Measurements from ENCODE around the gene BPTF. TPM values are rescaled to one million over a fixed set of nuclear protein-coding genes. Genes with fewer than 3 reads are reported as not detected.
"Not testable (repeated sequence)": the region's sequence is repeated elsewhere in the genome, so short reads cannot be mapped to it uniquely, and the experiment has no call there.

Gene BPTF
- total and polyA plus RNA-seq, 2 experiments from 2014 or later: 50.5 to 83.9 TPM

DNA sequence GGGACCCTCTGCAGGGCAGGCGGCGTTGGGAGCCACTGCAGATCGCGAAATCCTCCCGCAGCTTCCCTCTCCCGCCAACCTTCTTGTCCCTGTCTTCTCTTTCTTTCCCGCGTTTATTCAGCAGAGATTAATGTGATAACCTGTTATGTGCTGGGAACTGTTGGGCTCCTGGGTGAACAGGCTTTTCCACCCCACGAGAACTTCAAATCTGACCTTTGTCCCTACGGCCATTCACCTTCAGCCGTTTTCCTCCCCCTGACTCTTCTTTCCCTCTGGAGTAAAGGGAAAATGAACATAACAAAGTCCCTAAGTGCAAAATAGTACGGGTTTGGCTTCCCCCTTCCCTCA, 195.1 kb downstream of the BPTF start:
- peak overlapping the region; percentile 70 for H3K27ac ChIP-seq
- TF ChIP-seq, protein P1, sequence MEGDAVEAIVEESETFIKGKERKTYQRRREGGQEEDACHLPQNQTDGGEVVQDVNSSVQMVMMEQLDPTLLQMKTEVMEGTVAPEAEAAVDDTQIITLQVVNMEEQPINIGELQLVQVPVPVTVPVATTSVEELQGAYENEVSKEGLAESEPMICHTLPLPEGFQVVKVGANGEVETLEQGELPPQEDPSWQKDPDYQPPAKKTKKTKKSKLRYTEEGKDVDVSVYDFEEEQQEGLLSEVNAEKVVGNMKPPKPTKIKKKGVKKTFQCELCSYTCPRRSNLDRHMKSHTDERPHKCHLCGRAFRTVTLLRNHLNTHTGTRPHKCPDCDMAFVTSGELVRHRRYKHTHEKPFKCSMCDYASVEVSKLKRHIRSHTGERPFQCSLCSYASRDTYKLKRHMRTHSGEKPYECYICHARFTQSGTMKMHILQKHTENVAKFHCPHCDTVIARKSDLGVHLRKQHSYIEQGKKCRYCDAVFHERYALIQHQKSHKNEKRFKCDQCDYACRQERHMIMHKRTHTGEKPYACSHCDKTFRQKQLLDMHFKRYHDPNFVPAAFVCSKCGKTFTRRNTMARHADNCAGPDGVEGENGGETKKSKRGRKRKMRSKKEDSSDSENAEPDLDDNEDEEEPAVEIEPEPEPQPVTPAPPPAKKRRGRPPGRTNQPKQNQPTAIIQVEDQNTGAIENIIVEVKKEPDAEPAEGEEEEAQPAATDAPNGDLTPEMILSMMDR (IDR thresholded peaks at IDR 0.05; ENCODE audit: low read depth, low read length): no peak
- DNase-seq (ENCODE audit: low read depth in 1 of 2, low spot score in 1 of 2): peak in 1 of 2 donors; percentile 12

GRCh38 chr17:68020791-68021190, 195.5 kb downstream of the BPTF start:
- not testable (repeated sequence) for H3K4me3 ChIP-seq; DNase-seq (ENCODE audit: low read depth in 1 of 2, low spot score in 1 of 2); H3K9me3 ChIP-seq (ENCODE audit: low read depth); H3K27me3 ChIP-seq; H3K36me3 ChIP-seq; H3K4me1 ChIP-seq (ENCODE audit: low read depth)
- H3K27ac ChIP-seq: peak overlapping the region; percentile 70

More for the DNA sequence above, 195.1 kb downstream of the BPTF start:
- no peaks in the 10 kb centered on the region for H3K27me3 ChIP-seq
- H3K4me3 ChIP-seq: peak overlapping the region; percentile 34
- H3K4me1 ChIP-seq (ENCODE audit: low read depth): no peaks in the 10 kb centered on the region
- H3K36me3 ChIP-seq: no peaks in the 10 kb centered on the region
- H3K9me3 ChIP-seq (ENCODE audit: low read depth): no peaks in the 10 kb centered on the region

- H3K36me3 ChIP-seq: no peaks in the 10 kb centered on the region
- H3K4me1 ChIP-seq (ENCODE audit: low read depth): no peaks in the 10 kb centered on the region
- H3K9me3 ChIP-seq (ENCODE audit: low read depth): no peaks in the 10 kb centered on the region
- no peak for DNase-seq (ENCODE audit: low read depth in 1 of 2, low spot score in 1 of 2)
- no peak overlapping the region for H3K4me3 ChIP-seq
- H3K27ac ChIP-seq: no peak overlapping the region
- no peaks in the 10 kb centered on the region for H3K27me3 ChIP-seq
- TF ChIP-seq, protein P1 (IDR thresholded peaks at IDR 0.05; ENCODE audit: low read depth, low read length): no peak
Measured at GRCh38 chr17:68021963-68022362, 196.7 kb downstream of the BPTF start.

DNA sequence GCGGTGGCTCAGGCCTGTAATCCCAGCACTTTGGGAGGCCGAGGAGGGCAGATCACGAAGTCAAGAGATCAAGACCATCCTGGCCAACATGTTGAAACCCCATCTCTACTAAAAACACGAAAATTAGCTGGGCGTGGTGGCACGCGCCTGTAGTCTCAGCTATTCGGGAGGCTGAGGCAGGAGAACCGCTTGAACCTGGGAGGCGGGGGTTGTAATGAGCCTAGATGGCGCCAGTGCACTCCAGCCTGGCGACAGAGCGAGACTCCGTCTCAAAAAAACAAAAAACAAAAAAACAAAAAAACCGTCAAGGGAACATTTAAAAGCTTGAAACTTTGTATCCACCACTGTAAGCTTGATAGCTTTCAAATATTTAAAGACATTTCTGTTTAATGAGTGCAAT, 197.2 kb downstream of the BPTF start:
- not testable (repeated sequence) for H3K36me3 ChIP-seq; H3K4me1 ChIP-seq (ENCODE audit: low read depth); H3K27me3 ChIP-seq; H3K9me3 ChIP-seq (ENCODE audit: low read depth); H3K4me3 ChIP-seq; DNase-seq (ENCODE audit: low read depth in 1 of 2, low spot score in 1 of 2); H3K27ac ChIP-seq

DNA sequence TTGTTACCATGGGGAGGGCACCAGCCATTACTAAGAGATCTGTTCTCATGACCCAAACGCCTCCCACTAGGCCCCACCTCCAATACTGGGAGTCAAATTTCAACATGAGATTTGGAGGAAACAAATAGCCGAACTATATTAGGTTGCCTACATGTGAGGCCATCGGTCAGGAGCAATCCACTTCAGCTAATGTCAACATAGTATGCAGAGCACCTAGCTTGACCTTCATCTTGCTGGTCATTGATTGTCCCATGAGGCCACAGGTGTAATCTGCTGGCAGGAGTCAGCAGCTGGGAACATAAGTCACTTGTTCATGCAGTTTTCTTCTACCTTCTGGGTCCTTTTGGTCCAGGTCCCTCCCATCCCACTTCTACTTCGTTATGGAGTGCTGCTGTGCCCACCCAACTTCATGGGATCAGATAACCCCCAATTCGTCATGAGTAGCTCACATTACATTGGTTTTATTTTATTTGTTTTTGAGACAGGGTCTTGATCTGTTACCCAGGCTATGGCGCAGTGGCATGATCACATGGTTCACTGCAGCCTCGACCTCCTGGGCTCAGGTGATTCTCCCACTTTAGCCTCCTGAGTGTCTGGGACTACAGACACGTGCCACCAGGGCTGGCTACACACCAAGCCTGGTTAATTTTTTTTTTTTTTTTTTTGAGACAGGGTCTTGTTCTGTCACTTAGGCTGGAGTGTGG, 204.4 kb downstream of the BPTF start:
- no peak for DNase-seq (ENCODE audit: low read depth in 1 of 2, low spot score in 1 of 2)
- Histone ChIP-seq H3K9me3 (ENCODE audit: low read depth) (no peaks in the 10 kb centered on the region), H3K27me3 (no peaks in the 10 kb centered on the region), H3K4me1 (ENCODE audit: low read depth) (peaks cover 8% of the 10 kb centered on the region), H3K4me3 (no peak overlapping the region), H3K27ac (no peak overlapping the region), H3K36me3 (no peaks in the 10 kb centered on the region)
- TF ChIP-seq, protein P1 (IDR thresholded peaks at IDR 0.05; ENCODE audit: low read depth, low read length): no peak

Other genes starting within 250 kb of the BPTF start
- 25.0 and 33.3 TPM in 2 replicates for gene NOL11, start 107.6 kb upstream of the BPTF start, total RNA-seq
- 45.6 and 46.3 TPM in 2 replicates for gene NOL11, start 107.6 kb upstream of the BPTF start, polyA plus RNA-seq
- 10.4 and 13.5 TPM in 2 replicates for gene C17orf58, start 171.0 kb downstream of the BPTF start, total RNA-seq
- 13.5 and 24.1 TPM in 2 replicates for gene C17orf58, start 171.0 kb downstream of the BPTF start, polyA plus RNA-seq
- 64.2 and 200 TPM in 2 replicates for gene KPNA2, start 210.2 kb downstream of the BPTF start, total RNA-seq
- gene KPNA2, start 210.2 kb downstream of the BPTF start, polyA plus RNA-seq: 129 and 452 TPM in 2 replicates

Data from cardiac muscle cell (in vitro differentiated cells and primary cell).